WERI-Rb-1 (cell line): ENCODE measurements around the gene ZC3HAV1.
A peak's percentile ranks its signal among the peaks of the same experiment; 100 is the strongest.
"Not testable (repeated sequence)": the region's sequence is repeated elsewhere in the genome, so short reads cannot be mapped to it uniquely, and the experiment has no call there.

Source experiments
- DNase-seq: peaks from one replicate; pipeline ENCODE4 v3.0.0-alpha.2; 2020
- H3K27ac ChIP-seq: fragments of 250-450 bp; sonication (Bioruptor Pico); 2 replicates; pipeline ENCODE4 v1.5.1; 2020; ENCODE audit warnings: mild to moderate bottlenecking, moderate library complexity
- H3K27me3 ChIP-seq: fragments of 250-450 bp; sonication (Bioruptor Pico); 2 replicates; pipeline ENCODE4 v1.5.1; 2021; ENCODE audit warnings: mild to moderate bottlenecking, low read depth, moderate library complexity; ENCODE audit not compliant: insufficient read depth, severe bottlenecking
- H3K36me3 ChIP-seq: fragments of 250-450 bp; sonication (Bioruptor Pico); 2 replicates; pipeline ENCODE4 v1.5.1; 2020; ENCODE audit warnings: mild to moderate bottlenecking, moderate library complexity
- H3K4me3 ChIP-seq: 2 replicates; pipeline ENCODE4 v1.5.1; 2011; ENCODE audit warnings: low read depth, mild to moderate bottlenecking, control low read depth, low read length
- H3K9me3 ChIP-seq: fragments of 250-450 bp; sonication (Bioruptor Pico); 2 replicates; pipeline ENCODE4 v1.5.1; 2021; ENCODE audit warnings: mild to moderate bottlenecking, moderate library complexity; ENCODE audit not compliant: severe bottlenecking
- TF ChIP-seq, protein P1 (sequence below): IDR thresholded peaks from 2 replicates; pipeline ENCODE4 v1.5.1; 2011; ENCODE audit warnings: low read depth, mild to moderate bottlenecking, control low read depth, inconsistent platforms, low read length

ZC3HAV1 gene

DNA sequence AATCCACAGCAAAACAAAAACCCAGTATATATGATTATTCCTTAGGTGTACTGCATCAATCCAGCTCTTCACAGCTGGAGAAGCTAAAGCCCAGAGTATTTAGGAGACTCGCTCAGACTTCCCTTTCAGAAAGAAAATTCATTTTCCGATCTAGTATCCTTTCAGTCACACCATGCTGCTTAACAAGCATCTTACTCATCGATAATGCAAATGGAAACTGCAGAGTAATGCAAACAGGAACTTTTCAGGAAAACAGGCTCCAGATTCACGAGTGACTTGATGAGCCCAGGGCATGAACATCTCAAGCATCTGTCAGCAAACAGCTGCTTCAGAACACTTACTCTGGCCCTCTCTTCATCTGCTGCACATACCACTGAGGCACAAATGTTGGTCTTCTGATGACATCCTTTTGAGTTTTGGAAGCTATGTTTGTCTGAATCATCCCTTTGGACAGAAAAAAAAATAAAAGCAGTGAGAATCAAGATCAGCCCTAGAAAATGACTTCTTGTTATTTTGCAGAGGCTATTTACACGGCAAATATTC, 48.8 kb downstream of the ZC3HAV1 start:
- no peak for DNase-seq
- Histone ChIP-seq H3K36me3 (peaks cover 24% of the 10 kb centered on the region), H3K4me3 (no peak overlapping the region), H3K27ac (no peak overlapping the region), H3K27me3 (no peaks in the 10 kb centered on the region), H3K9me3 (no peaks in the 10 kb centered on the region)
- TF ChIP-seq, protein P1, sequence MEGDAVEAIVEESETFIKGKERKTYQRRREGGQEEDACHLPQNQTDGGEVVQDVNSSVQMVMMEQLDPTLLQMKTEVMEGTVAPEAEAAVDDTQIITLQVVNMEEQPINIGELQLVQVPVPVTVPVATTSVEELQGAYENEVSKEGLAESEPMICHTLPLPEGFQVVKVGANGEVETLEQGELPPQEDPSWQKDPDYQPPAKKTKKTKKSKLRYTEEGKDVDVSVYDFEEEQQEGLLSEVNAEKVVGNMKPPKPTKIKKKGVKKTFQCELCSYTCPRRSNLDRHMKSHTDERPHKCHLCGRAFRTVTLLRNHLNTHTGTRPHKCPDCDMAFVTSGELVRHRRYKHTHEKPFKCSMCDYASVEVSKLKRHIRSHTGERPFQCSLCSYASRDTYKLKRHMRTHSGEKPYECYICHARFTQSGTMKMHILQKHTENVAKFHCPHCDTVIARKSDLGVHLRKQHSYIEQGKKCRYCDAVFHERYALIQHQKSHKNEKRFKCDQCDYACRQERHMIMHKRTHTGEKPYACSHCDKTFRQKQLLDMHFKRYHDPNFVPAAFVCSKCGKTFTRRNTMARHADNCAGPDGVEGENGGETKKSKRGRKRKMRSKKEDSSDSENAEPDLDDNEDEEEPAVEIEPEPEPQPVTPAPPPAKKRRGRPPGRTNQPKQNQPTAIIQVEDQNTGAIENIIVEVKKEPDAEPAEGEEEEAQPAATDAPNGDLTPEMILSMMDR = no peak

DNA sequence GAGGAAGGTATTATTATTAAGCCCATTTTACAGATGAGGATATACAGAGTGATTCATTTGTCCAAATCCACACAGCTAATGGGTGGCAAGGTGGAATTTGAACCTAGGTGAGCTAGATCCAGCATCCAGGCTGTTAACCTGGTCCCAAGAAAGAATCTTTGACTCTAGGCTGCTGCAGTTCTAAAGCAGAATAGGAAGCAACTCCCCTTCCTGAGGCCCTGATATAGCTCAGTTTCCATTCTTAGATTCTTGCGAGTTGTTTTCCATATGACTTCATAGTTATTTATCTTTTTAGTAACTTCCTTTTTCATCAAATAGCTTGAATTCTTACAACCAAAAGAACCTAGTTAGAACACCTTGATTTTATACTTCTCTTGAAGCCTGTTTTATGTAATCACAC, 49.6 kb downstream of the ZC3HAV1 start:
- TF ChIP-seq, protein P1 = no peak
- Histone ChIP-seq H3K4me3 (no peak overlapping the region), H3K27ac (no peak overlapping the region), H3K9me3 (no peaks in the 10 kb centered on the region), H3K27me3 (no peaks in the 10 kb centered on the region), H3K36me3 (peaks cover 23% of the 10 kb centered on the region)
- DNase-seq = no peak

DNA sequence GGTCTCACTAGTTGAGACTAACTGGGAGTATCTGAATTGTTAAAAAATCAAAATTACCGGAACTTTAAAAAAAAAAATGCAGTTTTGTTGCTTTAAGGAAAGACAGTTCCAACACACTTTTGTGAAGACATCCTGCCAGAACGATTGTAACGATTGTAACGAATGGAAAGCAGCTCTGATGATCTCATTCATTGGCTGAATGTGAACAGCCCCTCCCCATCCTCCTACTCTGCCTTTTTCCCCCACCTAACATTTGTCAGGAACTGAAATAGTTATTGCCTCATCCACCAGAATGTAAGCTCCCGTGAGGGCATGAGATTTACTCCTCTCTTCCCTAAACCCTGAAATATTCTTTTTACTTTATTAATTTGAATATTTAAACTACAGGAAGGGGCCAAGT, 50.6 kb downstream of the ZC3HAV1 start:
- H3K9me3 ChIP-seq = no peaks in the 10 kb centered on the region
- H3K27ac ChIP-seq = no peak overlapping the region
- DNase-seq = no peak
- no peaks in the 10 kb centered on the region for H3K27me3 ChIP-seq
- H3K4me3 ChIP-seq = no peak overlapping the region
- TF ChIP-seq, protein P1 = no peak
- peaks cover 18% of the 10 kb centered on the region for H3K36me3 ChIP-seq

DNA sequence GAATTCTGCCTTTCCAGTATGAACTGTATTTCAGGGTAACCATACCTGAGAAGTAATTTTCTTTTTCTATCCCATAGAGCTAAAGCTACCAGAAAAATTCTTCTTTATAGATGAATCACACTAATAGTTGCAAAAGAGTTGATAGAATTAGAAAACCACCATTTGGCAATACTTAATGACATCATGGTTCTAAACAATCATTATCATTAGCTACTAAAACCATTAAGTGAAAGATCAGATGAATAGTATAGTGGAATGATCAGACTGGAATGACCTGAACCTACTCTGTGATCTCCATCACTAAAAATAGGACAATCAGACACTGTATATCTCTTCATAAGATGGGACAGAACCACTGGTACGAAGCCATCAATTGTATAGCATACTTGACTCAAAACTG, 53.8 kb downstream of the ZC3HAV1 start:
- Histone ChIP-seq H3K36me3 (peaks cover 17% of the 10 kb centered on the region), H3K4me3 (no peak overlapping the region), H3K9me3 (no peaks in the 10 kb centered on the region), H3K27me3 (no peaks in the 10 kb centered on the region), H3K27ac (no peak overlapping the region)
- TF ChIP-seq, protein P1 = no peak
- DNase-seq = no peak

DNA sequence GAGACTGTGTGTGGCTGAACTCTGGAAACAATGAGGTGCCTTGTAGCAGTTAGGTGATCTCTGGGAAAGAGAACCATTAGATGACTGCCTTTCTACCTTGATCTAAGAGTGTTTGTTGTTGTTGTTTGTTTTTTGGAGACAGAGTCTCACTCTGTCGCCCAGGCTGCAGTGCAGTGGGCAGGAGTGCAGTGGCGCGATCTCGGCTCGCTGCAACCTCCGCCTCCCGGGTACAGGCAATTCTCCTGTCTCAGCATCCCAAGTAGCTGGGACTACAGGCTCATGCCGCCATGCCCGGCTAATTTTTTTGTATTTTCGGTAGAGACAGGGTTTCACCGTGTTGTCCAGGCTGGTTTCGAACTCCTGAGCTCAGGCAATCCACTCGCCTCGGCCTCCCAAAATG, 54.9 kb downstream of the ZC3HAV1 start:
- H3K27ac ChIP-seq = peak overlapping the region; percentile 54
- H3K36me3 ChIP-seq, H3K4me3 ChIP-seq, DNase-seq, H3K27me3 ChIP-seq, H3K9me3 ChIP-seq: not testable (repeated sequence)

DNA sequence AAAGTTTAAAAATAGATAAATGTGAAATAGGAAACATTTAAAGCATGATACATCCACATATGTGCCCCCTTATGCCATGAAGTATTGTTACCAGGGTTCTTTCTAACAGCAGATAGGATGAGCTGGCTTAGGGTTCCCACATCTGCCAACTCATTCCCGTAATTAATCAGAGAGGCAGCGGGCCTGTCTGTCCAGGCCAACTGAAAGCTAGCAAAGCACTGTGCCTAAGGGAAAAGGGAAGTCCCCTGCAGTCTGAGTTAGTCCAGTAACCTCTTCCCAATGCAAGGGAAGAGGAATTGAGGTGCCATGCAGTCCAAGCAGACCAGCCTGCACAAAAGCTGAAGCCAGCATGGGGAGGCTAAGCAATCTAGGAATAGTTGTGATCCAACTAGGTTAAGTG, 55.4 kb downstream of the ZC3HAV1 start:
- DNase-seq = peak; percentile 75
- H3K36me3 ChIP-seq = peaks cover 10% of the 10 kb centered on the region
- H3K4me3 ChIP-seq = no peak overlapping the region
- TF ChIP-seq, protein P1 = no peak
- H3K9me3 ChIP-seq = no peaks in the 10 kb centered on the region
- peak overlapping the region; percentile 54 for H3K27ac ChIP-seq
- no peaks in the 10 kb centered on the region for H3K27me3 ChIP-seq
